HL-60/S4 treated with phorbol 12-myristate 13-acetate at 8.2 ng/mL for 4 days and 3 days (cell line): ENCODE results near the gene TMEM45B.
"Not testable (repeated sequence)": the region's sequence is repeated elsewhere in the genome, so short reads cannot be mapped to it uniquely, and the experiment has no call there.

Experiments
- in situ Hi-C: fragments of 300-500 bp; cut with MboI; formaldehyde crosslinking; loops from 2 replicates; pipeline ENCODE4 v1.15.0; 2022; ENCODE audit warnings: low sequenced_read_pairs

The TMEM45B gene

DNA sequence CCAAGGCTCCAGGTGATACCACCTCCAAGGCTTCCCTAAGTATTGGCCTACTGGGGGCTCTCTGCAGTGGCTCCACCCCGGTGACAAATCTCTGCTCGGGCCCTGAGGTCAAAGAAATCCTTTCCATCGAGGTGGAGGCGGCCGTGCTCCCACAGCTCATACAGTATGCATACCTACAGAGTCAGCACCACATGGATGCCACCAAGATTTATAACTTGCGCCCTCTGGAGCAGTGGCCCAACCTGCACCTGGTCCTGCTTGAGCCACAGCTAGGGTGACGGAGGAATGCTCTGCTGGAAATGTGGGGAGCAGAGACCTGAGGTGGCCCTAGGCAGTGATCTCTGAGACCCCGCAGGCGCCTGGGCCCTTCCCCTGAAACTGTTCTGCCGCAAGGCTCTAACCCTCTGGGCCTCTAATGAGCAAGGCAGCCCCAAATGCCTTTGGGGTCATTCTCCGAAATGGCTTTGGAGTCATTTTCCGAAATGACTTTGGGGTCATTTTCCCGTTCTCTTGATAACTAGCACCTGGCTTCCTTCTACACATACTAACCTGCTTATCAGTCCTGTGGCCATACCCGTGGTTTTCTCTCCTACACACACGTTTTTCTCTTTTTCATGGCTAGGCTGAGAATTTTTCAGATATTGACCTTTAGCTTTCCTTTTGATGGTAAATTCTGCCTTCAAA, 33.9 kb downstream of the TMEM45B start:
- in situ Hi-C loops: no loop called here

- in situ Hi-C loops: no loop called here
Measured at GRCh38 chr11:129852125-129852740, 36.6 kb downstream of the TMEM45B start.

DNA sequence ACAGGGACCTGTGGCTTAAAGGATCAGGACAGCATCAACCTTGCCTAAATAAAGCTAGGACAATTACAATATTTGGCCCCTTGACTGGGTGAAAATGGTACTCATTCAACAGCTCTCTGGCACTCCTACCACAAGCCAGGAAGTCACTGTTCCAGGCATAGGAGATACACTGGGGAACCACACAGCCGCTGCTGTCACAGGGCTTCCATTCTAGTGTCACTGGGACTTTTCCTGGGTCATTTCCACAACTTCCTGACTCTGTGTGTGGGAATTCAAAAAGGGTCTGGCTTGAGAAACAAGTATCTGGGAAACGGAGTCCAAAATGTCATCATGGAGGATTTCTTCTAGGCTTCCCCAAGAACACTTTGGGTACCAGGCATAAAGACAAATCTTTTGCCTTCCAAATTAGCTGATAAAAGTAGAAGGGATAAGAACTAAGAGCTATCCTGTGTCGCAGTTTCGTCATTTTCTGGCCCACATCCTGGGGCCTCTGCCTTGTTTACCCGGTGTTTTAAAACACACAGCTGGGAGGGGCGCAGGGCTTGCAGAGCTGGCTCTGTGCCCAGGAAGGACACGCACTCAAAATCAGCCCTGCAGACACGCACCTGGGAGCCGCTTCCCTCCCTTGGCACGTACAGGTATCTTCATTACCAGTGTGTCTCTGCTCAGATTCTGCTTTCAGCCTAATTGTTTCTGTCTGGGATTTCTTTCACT, 38.0 kb downstream of the TMEM45B start:
- in situ Hi-C loops: no loop called here

DNA sequence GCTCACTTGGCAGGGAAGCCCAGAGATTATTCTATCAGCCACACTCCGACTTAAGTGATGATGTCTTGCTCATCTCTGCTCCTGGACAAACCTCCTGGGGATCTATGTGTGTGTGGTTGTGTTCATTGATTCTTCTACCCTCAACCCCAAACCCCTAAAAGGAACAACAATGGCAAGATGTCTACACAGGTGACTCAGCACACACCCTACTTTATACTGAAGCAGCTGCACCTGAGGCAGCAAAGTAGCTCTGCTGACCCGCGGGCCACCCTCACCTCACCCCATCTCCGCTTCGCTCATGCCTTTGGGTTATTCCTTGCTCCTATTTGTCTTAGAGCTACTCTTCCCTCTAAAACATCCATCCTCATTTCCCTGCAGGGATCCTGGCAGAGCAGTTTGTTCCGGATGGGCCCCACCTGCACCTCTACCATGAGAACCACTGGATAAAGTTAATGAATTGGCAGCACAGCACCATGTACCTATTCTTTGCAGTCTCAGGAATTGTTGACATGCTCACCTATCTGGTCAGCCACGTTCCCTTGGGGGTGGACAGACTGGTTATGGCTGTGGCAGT, 38.7 kb downstream of the TMEM45B start:
- in situ Hi-C loops: no loop called here

DNA sequence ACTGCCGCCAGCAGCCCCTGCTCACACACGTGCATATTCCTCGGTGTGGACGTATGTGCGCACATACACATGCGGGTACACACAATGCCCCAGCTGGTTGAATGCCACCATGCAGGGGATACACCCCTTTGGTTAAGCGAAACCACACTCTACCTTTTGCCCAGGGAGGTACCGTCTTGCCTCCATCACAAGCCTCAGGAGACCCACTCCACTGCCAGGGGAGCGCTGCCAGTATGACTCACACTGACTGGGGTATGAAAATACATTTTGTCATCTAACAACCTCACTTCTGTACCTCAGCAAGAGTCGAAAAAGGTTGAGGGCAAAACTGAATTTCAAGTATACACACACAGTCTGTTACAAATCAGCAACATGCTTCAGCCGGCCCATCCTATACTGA, 39.4 kb downstream of the TMEM45B start:
- in situ Hi-C loops: no loop called here

DNA sequence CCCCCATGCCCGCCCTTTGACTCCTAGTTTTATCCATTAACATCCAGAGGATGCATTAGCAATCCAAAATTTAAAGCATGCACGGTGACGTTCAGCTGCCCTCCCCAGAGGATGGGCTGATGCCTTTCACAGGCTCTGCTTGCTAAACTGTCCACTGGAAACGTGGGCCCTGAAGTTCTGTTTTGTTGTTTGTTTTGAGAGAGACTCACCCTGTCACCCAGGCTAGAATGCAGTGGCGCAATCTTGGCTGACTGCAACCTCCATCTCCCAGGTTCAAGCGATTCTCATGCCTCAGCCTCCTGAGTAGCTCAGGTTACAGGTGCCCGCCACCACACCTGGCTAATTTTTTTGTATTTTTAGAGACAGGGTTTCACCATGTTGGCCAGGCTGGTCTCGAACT, 40.4 kb downstream of the TMEM45B start:
- in situ Hi-C loops: no loop called here

DNA sequence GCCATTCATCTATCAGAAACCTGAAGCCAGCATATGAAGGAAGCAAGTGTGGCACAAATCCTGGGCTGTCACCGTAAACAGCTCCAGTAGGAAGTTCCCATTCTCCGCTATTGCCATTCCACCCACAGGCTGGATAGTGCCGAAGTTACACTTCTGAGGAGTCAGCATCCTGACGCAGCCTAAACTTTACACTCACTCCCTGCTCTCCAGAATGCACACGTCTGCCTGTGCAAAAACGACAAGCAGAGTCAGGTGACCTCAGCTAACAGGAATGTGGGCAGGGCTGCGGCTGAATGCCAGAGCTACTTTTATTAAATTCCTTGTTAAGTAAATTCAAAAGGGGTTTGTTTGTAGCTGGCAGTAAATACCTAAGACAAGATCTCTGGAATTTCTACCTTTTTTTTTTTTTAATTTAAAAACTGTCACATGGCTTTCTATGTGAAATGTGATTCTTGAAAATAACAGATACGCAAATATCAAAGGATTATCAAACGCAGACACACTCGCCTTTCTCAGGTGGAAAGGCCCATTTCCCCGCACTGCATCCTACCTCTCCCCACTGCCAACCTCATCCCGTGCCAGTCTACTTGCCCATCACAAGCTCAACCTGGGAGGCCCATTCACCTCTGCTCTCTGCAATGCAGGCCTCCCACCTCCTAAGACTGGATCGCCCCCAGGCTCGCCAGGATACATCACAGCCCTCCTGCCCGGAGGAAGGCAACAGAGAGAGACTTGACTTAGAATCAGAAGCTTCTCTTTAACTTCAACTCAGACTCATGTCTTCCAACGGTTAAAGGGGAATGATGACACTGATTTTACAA, 46.3 kb downstream of the TMEM45B start:
- in situ Hi-C loops: no loop called here

DNA sequence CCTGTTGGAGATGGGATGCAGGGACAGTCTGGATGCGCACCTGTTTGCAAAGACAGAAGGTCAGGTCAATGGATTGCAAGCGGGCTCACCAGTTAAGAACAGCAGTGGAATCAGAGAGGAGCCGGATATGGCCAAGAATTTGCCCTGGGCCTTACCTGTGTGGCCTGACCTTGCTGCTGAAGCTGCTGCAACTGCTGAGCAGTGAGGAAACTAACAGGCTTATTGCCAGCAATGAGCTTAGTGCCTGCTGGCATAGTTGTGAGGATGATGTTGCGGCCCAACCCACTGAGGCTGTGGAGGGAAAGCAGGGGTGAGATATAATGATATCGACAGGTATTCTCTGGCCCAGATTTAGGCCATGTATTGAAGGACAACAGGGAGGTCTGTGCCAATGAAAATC, 49.2 kb downstream of the TMEM45B start:
- in situ Hi-C loops: no loop called here

DNA sequence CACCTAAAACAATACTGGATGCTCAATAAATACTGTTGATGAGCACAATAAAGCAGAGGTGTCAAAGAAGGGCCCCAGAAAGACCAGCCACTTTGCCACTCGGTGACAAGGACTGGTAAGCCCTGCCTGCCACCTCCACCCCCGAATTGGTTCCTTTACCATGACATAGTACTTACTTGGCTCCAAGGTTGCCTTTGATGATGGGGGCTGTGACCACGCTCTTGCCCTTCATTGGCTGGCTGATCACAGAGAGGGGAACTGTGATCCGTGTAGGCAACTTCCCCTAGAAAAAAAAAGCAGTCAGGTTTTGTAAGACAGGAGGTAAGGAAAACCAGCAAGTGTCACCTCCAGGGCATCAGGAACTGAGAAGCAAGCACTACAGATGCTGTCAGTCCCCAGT, 50.1 kb downstream of the TMEM45B start:
- in situ Hi-C loops: no loop called here

DNA sequence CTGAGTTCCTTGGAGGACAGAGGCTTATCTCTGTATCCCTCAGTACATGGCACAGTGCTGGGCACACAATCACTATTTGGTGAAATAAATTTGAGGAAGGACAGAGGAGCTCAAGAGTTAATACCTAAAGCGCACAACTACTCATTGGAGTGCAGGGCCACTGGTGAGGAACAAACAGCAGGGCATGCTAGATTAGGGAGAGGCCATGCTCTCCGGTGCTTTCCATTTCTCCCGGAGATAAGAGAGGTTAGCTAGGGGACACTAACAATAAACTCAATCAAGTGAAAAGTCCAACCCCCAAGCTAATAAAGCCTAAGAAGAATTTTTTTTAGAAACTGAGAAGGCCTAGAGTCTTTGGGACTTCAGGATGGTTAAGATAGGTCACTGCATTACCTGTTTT, 50.7 kb downstream of the TMEM45B start:
- in situ Hi-C loops: no loop called here

- in situ Hi-C loops: not testable (repeated sequence)
Measured at GRCh38 chr11:129868626-129869025, 53.0 kb downstream of the TMEM45B start.

- in situ Hi-C loops: no loop called here
Measured at GRCh38 chr11:129871914-129872313, 56.3 kb downstream of the TMEM45B start.

DNA sequence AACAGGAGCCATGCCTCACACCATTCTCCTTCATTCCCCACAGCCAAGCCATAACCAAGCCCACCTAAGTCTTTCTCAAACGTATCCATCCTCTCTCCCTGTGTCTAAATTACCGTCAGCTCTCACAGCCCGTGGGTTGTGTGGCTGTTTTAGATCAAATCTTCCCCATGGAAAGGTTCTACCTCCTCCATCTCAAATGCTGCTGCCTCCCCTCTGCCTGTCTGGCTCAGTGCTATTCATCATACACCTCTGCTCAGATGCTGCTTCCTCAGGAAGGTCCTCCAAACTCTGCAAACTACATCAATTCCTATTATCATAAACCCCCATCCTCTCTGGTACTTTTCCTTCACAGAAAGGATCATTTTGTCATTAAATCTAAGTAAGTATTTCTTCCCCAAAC, 64.7 kb downstream of the TMEM45B start:
- in situ Hi-C loops: no loop called here

DNA sequence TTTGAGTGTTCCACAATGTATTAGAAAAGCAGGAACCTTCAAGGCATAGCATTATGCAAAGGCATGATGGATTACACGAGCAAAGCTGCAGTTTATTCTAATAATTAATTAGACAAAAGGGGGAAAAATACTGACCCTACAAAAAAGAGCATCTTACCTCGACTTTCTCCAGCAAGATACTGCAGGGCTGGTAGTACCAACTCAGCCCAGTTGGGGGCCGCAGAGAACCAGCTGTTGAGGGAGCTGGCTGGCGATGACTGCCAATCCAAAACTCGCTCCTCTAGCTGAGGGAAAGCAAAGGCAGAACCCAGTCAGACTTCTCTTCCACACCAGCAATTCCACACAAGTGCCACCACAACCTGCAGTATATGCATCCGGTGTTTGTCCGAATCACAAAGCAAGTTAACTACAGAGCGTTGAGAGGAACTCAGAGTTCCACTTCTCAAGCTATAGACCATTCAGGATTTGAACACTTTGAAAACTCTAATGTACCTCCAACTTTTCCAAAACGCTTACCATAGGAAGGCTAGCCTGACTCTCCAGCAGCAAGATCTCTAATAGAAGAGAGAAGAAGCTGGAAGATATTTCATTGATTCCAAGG, 66.0 kb downstream of the TMEM45B start:
- in situ Hi-C loops: no loop called here

DNA sequence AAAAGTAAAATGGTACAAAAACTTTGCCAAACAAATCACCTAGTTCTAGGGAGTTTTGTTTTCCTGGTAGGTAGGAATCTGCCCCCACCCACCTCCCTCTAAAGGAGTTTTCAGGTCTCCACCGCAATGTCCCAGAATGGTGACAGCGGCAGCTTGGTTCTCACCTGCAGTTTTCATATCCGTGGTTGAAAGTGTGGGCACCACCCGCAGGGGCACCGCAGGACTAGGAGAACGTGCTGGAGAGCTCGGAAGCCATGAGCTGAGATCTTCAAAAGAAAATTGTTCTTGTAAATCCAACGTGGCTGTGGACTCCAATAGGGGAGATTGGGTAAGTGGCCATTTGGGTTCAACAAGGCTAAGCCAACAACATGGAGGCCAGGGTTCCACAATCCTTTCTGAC, 68.9 kb downstream of the TMEM45B start:
- in situ Hi-C loops: no loop called here

DNA sequence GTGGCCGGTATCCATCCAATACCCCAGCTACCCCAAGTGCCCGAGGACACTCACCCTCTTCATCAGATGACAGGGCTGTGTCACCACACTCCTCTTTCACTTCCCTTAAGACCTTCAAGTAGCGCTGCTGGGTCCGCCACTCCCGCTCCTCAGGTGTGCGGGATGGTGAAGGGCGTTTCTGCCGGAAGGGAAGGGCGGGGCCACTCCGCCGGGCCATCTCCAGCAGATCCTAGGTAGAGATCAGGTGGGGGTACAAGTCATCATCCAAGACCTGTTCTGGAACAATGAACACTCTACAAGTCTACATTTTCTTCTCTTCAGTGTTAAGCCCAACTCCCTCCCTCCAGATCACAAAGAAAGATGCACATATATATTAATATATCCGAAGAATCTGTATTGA, 69.7 kb downstream of the TMEM45B start:
- in situ Hi-C loops: no loop called here

GRCh38 chr11:129888451-129888850, 72.8 kb downstream of the TMEM45B start:
- in situ Hi-C loops: no loop called here

GRCh38 chr11:129894278-129895125, 78.9 kb downstream of the TMEM45B start:
- in situ Hi-C loops: no loop called here

DNA sequence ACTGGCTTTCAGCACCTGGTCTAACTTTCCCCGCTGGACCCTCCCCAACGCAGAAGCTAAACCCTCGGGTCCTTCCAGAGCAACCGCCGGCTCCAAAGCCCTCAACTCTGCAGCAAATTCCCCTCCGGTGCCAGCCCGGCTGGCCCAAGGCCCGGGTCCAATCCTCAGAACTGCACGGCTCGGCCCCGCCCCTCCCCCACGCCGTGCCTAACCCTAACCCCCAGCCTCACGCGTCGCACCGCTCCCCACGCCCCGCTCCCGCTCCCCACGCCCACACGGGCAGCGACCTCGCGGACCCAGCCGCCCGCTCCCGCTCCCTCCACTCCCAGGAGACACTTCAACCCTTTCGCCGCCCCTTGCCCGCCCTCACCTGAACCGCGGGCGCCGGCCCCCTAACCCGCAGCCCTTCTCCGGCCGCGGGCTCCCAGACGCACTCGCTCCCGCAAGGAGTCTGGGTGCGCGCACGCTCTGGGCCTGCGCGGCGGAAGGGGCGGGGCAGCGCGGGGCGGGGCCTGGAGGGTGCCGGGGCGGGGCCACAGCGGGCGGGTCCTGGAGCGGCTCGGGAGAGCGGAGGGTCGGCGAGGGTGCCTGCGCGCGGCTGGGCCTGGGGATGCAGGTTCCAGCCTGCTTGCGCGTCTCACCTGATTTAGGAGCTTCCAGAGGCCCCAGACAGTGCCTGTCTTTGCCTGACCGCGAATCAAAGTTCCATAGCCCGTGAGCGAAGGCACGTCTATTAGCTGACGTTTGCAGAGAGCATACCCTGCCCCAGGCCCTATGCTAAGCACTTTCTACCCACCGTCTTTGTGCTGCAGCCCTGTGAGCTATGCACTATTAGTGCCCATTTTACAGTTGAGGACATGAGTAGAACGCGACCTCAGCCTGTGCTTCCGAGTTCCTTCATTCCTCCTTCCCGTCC, 79.7 kb downstream of the TMEM45B start, which contains the start of gene NFRKB:
Gene NFRKB, minus strand, starts transcription at position 453 of the 916 bp plus-strand sequence. CDS start 2,729 bp downstream, outside the sequence.
- in situ Hi-C loops: no loop called here
